K562 (cell line): ENCODE data around the gene TTC19. TPM values are rescaled to one million over a fixed set of nuclear protein-coding genes. Genes with fewer than 3 reads are reported as not detected.
A peak's percentile ranks its signal among the peaks of the same experiment; 100 is the strongest.

Experiments
- CREB3L1 ChIP-seq: fragments of 450-650 bp; IDR thresholded peaks from 2 replicates; pipeline ENCODE4 v1.6.1; 2014; ENCODE audit warnings: low read depth, mild to moderate bottlenecking, moderate library complexity, borderline replicate concordance
- CSDE1 ChIP-seq, 2 experiments: fragments of 450-650 bp; IDR thresholded peaks; 2 replicates each; pipeline ENCODE4 v1.6.1; 2016; ENCODE audit warnings: mild to moderate bottlenecking in 1 of 2
- EGR1 ChIP-seq: fragments of 450-650 bp; conservative IDR thresholded peaks from 2 replicates; pipeline ENCODE4 v1.6.1; 2017; ENCODE audit warnings: mild to moderate bottlenecking
- HOMEZ ChIP-seq: fragments of 250-450 bp; sonication (Bioruptor Pico); IDR thresholded peaks from 2 replicates; pipeline ENCODE4 v1.4.0; 2020; ENCODE audit warnings: mild to moderate bottlenecking, moderate library complexity
- KLF1 ChIP-seq: fragments of 450-650 bp; IDR thresholded peaks from 2 replicates; pipeline ENCODE4 v1.6.1; 2016; ENCODE audit warnings: missing genetic modification characterization, missing compliant biosample characterization
- MYC ChIP-seq, 2 experiments: fragments of 250-450 bp in 1 of 2; sonication (Bioruptor Pico) in 1 of 2; IDR thresholded peaks; 2 replicates each; pipeline versions ENCODE4 v1.5.1 to v1.6.1; 2012 to 2021; ENCODE audit warnings: low read depth in 2 of 2, borderline replicate concordance in 1 of 2, improper control_type of control experiment in 1 of 2, low read length in 1 of 2, mild to moderate bottlenecking in 1 of 2, moderate library complexity in 1 of 2
- NCOR1 ChIP-seq: fragments of 450-650 bp; IDR thresholded peaks from 2 replicates; pipeline ENCODE4 v1.6.1; 2016; ENCODE audit warnings: mild to moderate bottlenecking, moderate library complexity
- OTX1 ChIP-seq: fragments of 450-650 bp; formaldehyde crosslinking; IDR thresholded peaks from 2 replicates; pipeline ENCODE4 v1.4.0; 2022; ENCODE audit warnings: mild to moderate bottlenecking
- POLR2A ChIP-seq: fragments of 450-650 bp; conservative IDR thresholded peaks from 2 replicates; pipeline ENCODE4 v1.6.1; 2016
- RNF2 ChIP-seq: sonication (generic); IDR thresholded peaks from 2 replicates; pipeline ENCODE4 v1.6.1; 2016
- ZNF232 ChIP-seq: sonication (generic); formaldehyde crosslinking; IDR thresholded peaks from 2 replicates; pipeline ENCODE4 v1.8.0; 2022; ENCODE audit warnings: mild to moderate bottlenecking, missing genetic modification reagents
- ZNF407 ChIP-seq: fragments of 450-650 bp; IDR thresholded peaks from 2 replicates; pipeline ENCODE4 v1.6.1; 2016; ENCODE audit warnings: low read depth
- polyA plus RNA-seq, 8 experiments: library from polyadenylated mRNA; depleted of rRNA in 4 of 8; stranded (reverse) in 5 of 8; unstranded in 3 of 8; fragments of >200 nt; fragmentation: Nextera tagmentation in 2 of 8; fragmentation: Illumina TruSeq in 1 of 8; extraction: Ambion mirVana in 2 of 8; extraction: Trizol in 1 of 8; gene quantifications; 2 replicates each; pipeline versions ENCODE4 v1.2.1 to v1.2.3, GENCODE V29; 2011 to 2014; ENCODE audit warnings: inconsistent platforms in 1 of 8, missing spikeins in 1 of 8
- total RNA-seq, 7 experiments: library from RNA; depleted of rRNA in 6 of 7; stranded (reverse); fragments of >200 nt in 6 of 7; fragmentation: Illumina TruSeq in 2 of 7; extraction: Trizol in 2 of 7; gene quantifications; 2 replicates each; pipeline versions ENCODE4 v1.2.1 to v1.2.3, GENCODE V29; 2011 to 2021; ENCODE audit warnings: low replicate concordance in 1 of 7
- TF ChIP-seq, protein P1 (sequence below): sonication (generic); formaldehyde crosslinking; IDR thresholded peaks from 2 replicates; pipeline ENCODE4 v1.9.0; 2022; ENCODE audit warnings: mild to moderate bottlenecking, missing genetic modification reagents
- TF ChIP-seq, protein P2 (sequence below): sonication (generic); formaldehyde crosslinking; IDR thresholded peaks from 2 replicates; pipeline ENCODE4 v1.8.0; 2023; ENCODE audit warnings: mild to moderate bottlenecking, missing genetic modification reagents

Gene TTC19
- total and polyA plus RNA-seq, 9 of the 15 experiments (the other 6 are each of a cell fraction or from before 2014, with no cell fraction given), result 8.1 to 60.8 (median 25.3) TPM

- 0 out of 2 replicates have a peak, but pooled peaks have one; percentile 26 for TF ChIP-seq ZNF232 (CRISPR knock-in tag)
- TF ChIP-seq HOMEZ (CRISPR knock-in tag), result no peak
- TF ChIP-seq, protein P1, sequence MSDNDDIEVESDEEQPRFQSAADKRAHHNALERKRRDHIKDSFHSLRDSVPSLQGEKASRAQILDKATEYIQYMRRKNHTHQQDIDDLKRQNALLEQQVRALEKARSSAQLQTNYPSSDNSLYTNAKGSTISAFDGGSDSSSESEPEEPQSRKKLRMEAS (CRISPR knock-in tag), result peak; percentile 90
- TF ChIP-seq OTX1, result no peak
- TF ChIP-seq NCOR1, result 0 out of 2 replicates have a peak, but pooled peaks have one; percentile 40
- peak; percentile 66 for TF ChIP-seq EGR1
- TF ChIP-seq CSDE1 (IDR thresholded peaks at IDR 0.05), result peak in 1 of 2 experiments; percentile 45; a peak in 1 of 4 replicates
- peak; percentile 43; the same call in 1 of the 2 replicates for TF ChIP-seq KLF1 (tag)
- no peak for TF ChIP-seq RNF2
- peak; percentile 79 for TF ChIP-seq POLR2A
- TF ChIP-seq ZNF407, result no peak
- TF ChIP-seq, protein P2, sequence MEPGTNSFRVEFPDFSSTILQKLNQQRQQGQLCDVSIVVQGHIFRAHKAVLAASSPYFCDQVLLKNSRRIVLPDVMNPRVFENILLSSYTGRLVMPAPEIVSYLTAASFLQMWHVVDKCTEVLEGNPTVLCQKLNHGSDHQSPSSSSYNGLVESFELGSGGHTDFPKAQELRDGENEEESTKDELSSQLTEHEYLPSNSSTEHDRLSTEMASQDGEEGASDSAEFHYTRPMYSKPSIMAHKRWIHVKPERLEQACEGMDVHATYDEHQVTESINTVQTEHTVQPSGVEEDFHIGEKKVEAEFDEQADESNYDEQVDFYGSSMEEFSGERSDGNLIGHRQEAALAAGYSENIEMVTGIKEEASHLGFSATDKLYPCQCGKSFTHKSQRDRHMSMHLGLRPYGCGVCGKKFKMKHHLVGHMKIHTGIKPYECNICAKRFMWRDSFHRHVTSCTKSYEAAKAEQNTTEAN (CRISPR knock-in tag), result no peak
- TF ChIP-seq CREB3L1, result 0 out of 2 replicates have a peak, but pooled peaks have one; percentile 30
- TF ChIP-seq MYC (IDR thresholded peaks at IDR 0.05; ENCODE audit: low read depth, low read length), result peak; percentile 85
- TF ChIP-seq MYC (CRISPR knock-in tag; IDR thresholded peaks at IDR 0.05; ENCODE audit: borderline replicate concordance, low read depth), result no peak
These were observed at the start of gene TTC19, which contains the start of gene ZSWIM7 (continued) for GRCh38 chr17:15999141-15999973.
